IPS DF 4.7 (cell line): ENCODE measurements around the gene DUOXA2.
"Not testable (repeated sequence)": the region's sequence is repeated elsewhere in the genome, so short reads cannot be mapped to it uniquely, and the experiment has no call there.

Source experiments
- DNase-seq: peaks from one replicate; pipeline ENCODE4 v3.0.0-alpha.2; 2013; ENCODE audit warnings: low spot score; ENCODE audit errors: extremely low read depth

DUOXA2 gene

GRCh38 chr15:45095661-45096060 lies 18.5 kb upstream of the DUOXA2 start:
- no peak for DNase-seq

GRCh38 chr15:45097466-45097865 lies 16.7 kb upstream of the DUOXA2 start:
- DNase-seq, result no peak

GRCh38 chr15:45099549-45100165 lies 14.5 kb upstream of the DUOXA2 start:
- DNase-seq, result no peak

DNA sequence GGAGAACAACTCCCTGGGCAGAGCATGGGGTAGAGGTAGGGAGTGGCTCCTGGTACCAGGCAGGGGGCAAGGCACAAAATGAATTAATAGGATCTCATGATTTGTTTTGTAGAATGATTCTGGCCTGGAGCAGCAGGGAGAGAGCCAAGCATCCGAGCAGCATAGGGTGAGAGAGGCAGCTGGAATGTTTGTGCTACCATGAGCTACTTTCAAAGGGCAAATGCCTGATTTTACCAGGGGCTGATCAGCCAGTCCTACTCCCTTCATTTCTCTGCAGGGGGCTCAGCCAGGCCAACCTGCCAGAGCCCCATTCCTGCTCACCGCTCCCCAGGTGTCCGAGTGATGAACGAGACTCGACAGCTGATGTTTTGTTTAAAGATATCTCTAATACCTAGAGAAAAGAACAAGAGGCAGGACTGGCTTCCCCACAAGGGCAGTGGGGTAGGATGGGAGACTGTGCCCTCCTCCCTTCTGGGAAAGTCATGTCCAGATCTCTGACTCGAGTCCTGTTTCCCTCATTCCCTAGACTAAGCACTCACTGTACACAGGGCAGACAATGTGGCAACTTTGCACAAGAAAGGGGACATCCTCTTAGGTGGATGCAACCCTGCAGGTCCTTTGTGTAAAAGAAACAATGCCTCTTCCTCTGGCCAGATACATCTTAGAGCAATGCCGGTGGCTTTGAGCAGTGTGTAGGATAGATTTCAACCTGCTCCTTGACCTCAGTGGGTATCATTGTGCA lies 13.1 kb upstream of the DUOXA2 start:
- no peak for DNase-seq

DNA sequence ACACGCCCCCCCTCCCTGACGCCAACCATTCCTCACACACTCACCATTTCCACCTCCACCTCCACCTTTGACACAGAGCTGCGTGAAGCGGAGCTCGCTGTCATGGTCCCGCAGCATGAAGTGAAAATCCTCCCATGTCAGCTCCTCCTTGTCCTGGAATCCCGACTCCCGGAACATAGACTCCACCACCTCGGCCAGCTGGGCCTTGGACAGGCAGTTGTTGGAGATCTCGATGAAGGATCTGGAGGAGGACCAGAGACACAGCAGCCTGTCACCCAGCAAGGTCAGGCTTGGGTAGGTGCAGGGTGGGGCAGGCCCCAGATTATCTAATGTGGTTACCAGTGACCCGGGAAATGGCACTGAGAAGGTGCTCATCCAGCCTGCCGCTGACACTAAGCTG lies 12.4 kb upstream of the DUOXA2 start:
- DNase-seq, result no peak

- no peak for DNase-seq
Measured at GRCh38 chr15:45102226-45102625, 11.9 kb upstream of the DUOXA2 start.

- DNase-seq, result not testable (repeated sequence)
Measured at GRCh38 chr15:45104170-45104569, 10.0 kb upstream of the DUOXA2 start.

GRCh38 chr15:45105586-45105985 lies 8.5 kb upstream of the DUOXA2 start:
- no peak for DNase-seq

DNA sequence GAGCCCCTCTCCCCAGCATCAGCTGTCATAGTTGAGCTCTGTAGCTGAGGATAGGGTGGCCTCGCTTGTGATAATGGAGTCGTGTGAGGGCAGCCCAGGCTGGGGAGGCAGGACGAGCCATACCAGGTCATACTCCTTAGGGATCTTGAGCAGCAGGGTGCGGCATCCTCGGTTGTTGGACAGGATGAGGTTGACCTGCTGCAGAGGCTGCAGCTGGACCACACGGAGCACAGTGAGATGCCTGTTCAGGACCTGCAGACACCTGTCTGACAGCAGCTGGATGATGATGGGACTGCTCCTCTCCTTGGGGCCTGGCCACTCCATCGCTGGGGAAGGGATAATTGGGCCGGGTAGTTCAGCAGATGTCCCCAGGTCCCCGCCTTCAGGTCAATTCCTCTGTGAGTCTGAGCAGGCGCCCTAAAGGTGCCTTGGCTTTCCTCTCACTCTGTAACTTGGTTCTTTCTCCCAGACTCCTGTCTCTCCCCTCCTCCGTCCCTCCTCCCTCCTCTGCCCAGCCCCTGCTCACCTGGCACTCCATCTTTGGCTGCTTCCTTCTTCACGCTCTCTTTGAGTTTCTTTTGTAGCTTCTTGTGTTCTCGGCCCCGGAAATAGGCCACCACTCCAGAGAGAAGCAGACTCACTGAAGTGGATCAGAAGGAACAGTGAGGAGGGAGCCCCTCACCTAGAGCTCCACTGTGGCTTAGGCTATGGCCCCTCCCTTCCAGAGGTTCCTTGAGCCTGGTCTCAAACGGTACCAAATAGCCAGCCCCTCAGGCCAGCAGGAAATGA lies 7.9 kb upstream of the DUOXA2 start:
- no peak for DNase-seq

DNA sequence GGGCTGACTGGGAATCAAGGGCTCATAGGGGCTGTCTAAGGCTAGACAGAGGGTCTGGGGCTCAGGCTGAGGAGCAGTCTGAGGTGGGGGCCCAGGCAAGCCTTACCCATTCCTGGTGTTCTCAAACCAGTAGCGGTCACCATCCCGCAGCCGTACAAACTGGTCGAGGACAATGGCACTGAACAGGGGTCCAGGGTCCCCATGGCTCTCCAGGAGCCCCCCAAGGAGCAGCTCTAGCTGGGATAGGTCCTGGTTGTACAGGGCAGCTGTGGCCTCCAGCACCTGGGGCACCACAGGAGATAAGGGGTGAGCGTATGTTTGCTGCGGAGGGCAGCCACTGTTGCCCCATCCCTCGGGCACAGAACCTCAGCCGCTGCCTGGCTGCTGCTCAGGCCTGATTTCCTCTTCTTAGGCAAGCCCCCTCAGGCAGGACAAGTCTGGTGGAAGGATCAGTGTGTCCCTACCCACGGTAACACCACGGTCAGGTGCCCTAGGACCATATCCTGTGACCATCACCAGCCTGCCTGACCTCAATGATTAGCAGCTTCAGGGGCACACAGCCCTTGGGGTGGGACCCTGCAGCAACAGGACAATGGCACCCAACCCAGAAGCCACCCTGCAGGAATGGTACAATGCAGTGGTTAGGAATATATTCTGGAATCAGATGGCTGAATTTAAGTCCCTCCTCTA lies 6.0 kb upstream of the DUOXA2 start:
- DNase-seq, result no peak

GRCh38 chr15:45110256-45110820 lies 3.8 kb upstream of the DUOXA2 start:
- no peak for DNase-seq

GRCh38 chr15:45111390-45112142 lies 2.6 kb upstream of the DUOXA2 start:
- DNase-seq, result no peak

GRCh38 chr15:45112143-45112590 lies 2.0 kb upstream of the DUOXA2 start:
- no peak for DNase-seq

GRCh38 chr15:45112591-45113379 lies 1.3 kb upstream of the DUOXA2 start:
- DNase-seq, result no peak

- DNase-seq, result no peak
Measured at GRCh38 chr15:45113380-45113990, 641 bp upstream of the DUOXA2 start.

DNA sequence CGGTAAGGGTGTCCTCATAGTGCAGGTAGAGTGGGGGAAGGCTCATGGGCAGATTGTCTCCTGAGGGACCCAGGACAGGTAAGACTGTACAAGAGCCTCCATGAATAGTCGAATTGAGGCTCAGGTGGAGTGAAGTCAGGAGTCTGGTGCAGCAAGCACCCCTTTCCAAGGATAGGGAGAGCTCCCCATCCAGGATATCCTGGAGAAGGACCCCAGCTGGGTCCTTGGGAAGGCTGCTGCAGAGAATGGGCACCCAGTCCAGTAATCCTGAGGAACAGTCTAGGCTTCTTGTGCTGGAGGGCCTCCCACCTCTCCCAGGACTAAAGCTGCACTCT lies 592 bp downstream of the DUOXA2 start:
- no peak for DNase-seq

- DNase-seq, result no peak
Measured at GRCh38 chr15:45115312-45115820, 1.2 kb downstream of the DUOXA2 start.

- DNase-seq, result no peak
Measured at GRCh38 chr15:45116006-45116481, 1.9 kb downstream of the DUOXA2 start.
